Amniotic stem cell (primary cell): ENCODE data around the gene ATXN3.

Experiments used
- DNase-seq: peaks from one replicate; lab custom pipeline; 2025; lab: John Stamatoyannopoulos, UW

The ATXN3 gene

DNA sequence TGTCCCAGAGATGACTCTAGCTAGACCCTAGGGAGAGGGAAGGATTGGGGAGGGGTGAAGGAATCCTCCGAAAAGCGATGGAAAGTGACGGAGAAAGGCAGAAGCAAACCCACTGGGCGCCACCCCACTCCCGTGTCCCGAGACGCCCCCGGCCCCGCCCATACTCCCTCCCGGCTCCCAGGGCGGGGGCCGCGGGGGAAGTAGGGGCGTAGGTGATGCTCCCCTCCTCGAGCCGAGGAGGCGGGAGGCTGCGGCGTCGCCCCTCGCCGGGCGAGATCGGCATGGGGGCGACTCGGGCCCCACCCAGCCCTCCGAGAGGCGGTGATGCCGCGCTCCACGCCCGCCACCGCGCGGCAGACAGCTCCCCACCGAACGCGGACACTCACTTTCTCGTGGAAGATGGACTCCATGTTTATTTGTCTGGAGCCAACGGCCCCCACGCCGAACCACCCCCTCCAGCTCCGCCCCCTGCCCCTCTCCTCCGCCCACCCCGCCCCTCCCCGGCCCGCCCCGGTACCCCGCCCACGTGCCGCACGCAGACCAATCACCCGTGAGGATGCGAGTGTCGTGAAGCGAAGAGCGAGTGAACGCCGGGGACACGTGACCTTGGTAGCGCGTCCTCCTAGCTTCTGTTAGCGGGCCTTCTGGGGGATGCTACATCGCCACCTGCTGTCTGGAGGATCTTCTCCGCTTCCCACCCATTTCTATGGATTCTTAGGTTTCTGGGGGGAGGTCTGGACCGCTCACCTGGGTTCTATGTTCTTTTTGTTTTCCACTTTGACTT is at the start of gene ATXN3:
ATXN3 (minus strand) TSS at position 440 of the 784 bp plus-strand sequence; CDS start at position 410, 30 bp downstream.
- DNase-seq: peak; percentile 99

DNA sequence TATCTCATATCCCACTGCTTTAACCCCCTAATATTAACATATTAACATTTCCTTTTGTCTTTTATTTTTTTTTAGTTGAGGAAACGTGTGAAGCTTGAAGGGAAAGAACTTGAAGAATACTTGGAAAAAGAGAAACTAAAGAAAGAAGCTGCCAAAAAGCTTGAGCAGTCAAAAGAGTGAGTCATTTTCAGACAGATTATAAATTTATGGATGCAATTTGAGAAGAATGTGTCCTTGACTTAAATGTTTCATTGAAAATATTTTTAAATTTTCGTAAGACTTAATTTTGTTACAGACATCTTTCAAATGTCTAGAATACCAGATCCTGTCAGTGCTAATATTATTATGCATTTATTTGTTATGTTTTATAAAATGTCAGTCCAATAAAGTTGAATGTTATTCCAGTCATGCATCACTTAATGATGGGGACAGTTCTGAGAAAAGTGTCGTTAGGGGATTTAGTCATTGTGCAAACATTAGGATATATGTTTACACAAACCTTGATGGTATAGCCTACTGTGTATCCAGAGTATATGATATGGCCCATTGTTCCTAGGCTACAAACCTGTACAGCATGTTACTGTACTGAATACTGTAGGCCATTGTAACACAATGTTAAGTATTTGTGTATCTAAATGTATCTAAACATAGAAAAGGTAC is 48.0 kb upstream of the ATXN3 start:
- DNase-seq: no peak

GRCh38 chr14:92153581-92153980 is 47.2 kb upstream of the ATXN3 start:
- DNase-seq: no peak

DNA sequence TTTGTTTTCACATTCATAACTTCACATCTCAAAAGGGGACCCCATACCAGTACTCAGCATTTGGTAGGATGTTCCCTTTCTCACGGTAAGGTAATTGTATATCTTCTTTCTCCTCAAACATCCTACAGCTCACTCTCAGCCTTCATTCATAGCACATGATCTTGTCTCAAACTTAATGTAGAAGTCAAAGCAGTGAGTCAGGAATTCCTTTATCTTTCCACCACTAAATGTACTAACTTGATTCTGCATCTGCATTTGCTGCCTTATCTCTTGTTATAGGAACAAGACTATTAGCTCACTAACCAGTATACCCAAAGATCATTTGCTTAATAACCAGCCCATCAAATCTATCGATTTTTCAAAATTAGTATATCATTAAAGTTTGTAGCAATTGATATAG is 38.3 kb upstream of the ATXN3 start:
- DNase-seq: no peak

GRCh38 chr14:92143962-92144361 is 37.6 kb upstream of the ATXN3 start:
- DNase-seq: no peak

DNA sequence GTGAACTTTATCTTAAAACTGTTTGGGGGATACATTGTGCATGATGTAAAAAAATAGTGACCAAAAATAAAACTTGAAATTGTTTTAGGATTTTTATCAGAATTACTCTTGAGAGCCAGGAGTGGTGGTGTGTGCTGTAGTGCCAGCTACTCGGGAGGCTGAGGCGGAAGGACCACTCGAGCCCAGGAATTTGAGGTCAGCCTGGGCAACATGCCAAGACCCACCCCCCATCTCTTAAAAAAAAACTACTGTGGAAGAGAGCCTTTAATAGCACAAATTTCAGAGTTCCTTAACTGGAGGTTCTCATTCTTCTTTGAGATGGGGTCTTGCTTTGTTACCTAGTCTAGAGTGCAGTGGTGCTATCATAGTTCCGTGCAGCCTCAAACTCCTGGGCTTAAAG is 36.9 kb upstream of the ATXN3 start:
- DNase-seq: no peak

DNA sequence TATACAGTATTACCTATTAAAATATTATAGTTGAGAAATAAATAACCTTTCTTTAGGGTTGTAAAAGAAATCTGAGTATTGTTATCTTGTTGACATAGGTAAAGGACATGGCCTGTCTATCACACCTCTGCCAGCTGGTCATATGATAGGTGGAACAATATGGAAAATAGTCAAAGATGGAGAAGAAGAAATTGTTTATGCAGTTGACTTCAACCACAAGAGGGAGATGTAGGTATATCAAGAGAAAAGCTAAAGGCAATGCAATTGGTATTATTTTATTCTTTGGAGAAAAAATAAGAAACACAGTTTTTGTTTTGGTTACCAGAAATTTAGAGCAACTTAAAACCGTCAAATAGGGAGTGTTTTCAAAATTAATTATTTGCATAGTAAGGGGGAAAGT is 28.9 kb upstream of the ATXN3 start:
- peak; percentile 59 for DNase-seq

GRCh38 chr14:92134456-92134855 is 28.1 kb upstream of the ATXN3 start:
- no peak for DNase-seq

- no peak for DNase-seq
Observed at GRCh38 chr14:92122761-92123160, 16.4 kb upstream of the ATXN3 start.

GRCh38 chr14:92122351-92122677 is 15.9 kb upstream of the ATXN3 start:
- DNase-seq: no peak

- DNase-seq: peak; percentile 68
Observed at GRCh38 chr14:92121670-92122350, 15.4 kb upstream of the ATXN3 start, which contains the start of the genes CPSF2 and NDUFB1. CPSF2 (plus strand) TSS chr14:92121969; CDS start chr14:92130985, 9,016 bp downstream. NDUFB1 (minus strand) TSS chr14:92121706; CDS start chr14:92117637, 4,069 bp downstream.

DNA sequence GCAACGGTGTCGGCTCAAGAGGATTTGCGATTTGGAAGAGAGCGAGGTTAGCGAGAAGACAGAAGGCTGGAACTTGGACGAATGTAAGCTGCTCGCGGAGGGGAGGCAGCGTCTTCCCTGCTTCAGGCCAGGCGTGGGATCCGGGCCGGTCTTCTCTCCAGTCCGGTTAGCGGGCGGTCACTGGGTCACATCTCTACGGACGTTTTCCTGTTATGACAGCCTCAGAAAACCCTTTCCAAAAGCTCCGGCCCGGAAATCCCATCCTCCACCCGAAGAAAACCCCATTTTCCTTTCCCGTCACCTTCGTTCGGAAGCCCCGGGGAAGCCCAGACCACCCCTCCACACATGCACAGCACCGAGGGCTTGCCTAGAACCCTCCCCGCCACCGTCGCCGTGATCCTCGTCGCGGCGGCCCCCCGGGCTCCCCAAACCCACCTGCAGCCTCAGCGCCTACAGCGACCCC is 14.9 kb upstream of the ATXN3 start:
- no peak for DNase-seq

DNA sequence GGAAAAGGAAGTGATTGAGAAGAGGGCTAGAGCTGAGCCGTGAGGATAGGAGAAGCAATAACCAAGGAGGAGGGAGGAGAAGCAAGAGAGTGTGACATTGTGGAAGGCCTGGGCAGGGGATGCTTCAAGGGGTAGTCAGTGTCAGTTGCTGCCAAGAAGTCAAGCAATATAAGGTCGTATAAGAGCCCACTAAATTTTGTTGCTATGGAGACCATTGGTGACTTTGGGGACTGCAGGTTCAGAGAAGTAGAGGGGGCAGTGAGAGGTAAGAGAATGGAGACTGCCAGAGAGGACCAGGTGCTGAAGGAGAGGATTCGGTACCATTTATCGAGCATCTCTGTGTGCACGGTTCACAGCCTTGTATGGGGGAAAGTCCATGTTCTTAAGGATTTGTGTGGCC is 3.1 kb upstream of the ATXN3 start:
- DNase-seq: no peak

- no peak for DNase-seq
Observed at GRCh38 chr14:92108345-92109254, 2.2 kb upstream of the ATXN3 start.

GRCh38 chr14:92105893-92106142 is 564 bp downstream of the ATXN3 start:
- DNase-seq: peak; percentile 23

GRCh38 chr14:92105073-92105892 is 1.1 kb downstream of the ATXN3 start:
- peak; percentile 23 for DNase-seq

GRCh38 chr14:92103363-92103989 is 2.9 kb downstream of the ATXN3 start:
- DNase-seq: no peak

DNA sequence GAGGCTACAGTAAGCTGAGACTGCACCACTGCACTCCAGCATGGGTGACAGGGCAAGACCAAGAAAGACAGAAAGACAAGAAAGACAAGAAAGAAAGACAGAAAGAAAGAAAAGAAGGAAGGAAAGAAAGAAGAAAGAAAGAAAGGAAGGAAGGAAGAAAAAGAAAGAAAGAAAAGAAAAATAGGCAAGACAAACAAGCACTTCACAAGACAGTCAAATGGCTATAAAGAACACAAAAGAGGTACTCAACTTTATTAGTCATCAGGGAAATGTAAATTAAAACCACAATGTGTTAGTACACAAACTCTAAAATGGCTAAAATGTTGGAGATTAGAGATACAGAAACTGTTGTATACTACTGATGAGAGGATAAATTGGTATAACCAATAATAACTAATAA is 6.6 kb downstream of the ATXN3 start:
- no peak for DNase-seq

DNA sequence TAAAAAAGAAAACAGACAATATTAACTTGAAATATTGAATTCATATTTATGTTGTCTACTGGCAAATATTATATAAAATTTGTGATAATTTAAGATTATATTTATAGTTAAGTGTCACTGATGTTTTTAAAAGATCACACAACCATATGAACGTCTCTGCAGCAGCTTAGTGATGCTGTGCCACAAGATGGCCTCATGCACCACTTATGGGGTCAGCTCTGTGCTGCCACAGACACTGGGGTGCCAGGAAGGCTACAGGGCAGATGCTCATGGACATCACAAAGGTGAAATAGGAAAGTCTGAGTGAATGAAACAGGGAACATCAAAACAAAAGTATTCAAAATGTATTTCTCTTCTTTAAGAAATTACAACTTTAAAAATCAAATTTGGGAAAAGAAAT is 13.1 kb downstream of the ATXN3 start:
- DNase-seq: no peak

- no peak for DNase-seq
Observed at GRCh38 chr14:92088494-92088893, 17.9 kb downstream of the ATXN3 start.

DNA sequence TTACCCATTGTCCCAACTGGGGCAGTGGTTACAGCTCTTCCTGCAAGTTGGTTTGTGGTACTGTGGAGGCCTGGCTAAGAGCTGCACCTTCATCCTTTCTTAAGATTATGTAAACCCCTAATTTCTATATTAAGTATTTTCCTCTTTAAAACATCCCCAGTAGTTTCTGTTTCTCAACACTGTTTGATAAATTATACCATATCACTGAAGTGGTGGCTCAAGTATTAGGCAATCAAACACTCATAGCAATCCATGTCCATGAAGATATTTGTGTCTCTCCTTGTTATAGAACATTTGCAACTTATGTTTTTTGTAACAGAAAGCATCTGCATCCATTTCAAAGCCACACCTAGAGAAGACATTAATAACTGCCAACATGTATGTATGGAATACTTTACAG is 31.8 kb downstream of the ATXN3 start:
- no peak for DNase-seq
